Cardiac septum (tissue), 1 donor: ENCODE results near the gene HUS1. TPM values are rescaled to one million over a fixed set of nuclear protein-coding genes. Genes with fewer than 3 reads are reported as not detected.
"Not testable (repeated sequence)": the region's sequence is repeated elsewhere in the genome, so short reads cannot be mapped to it uniquely, and the experiment has no call there.

Experiments used
- DNase-seq: peaks from one replicate; pipeline ENCODE4 v3.0.0-alpha.2; 2020; ENCODE audit warnings: low spot score
- intact Hi-C: fragments of 100-400 bp; cut with DNase I; formaldehyde crosslinking; loops from one replicate; pipeline ENCODE4 v1.14.0; 2022
- total RNA-seq: library from RNA; stranded (reverse); fragmentation: NEBNext Ultra II Directional; extraction: Animal tissue kit (Norgen Biotek cat#: 25700); gene quantifications from one replicate; pipeline ENCODE4 v1.2.1, GENCODE V29; 2021
- donor health status: DM: no; HTN: no; CAD: no.

Gene HUS1
- total RNA-seq, 1 donor from 2014 or later, result 24.1 TPM

GRCh38 chr7:47935336-47935735, 44.1 kb downstream of the HUS1 start:
- no peak for DNase-seq
- intact Hi-C loops, result no loop called here

- DNase-seq, result no peak
- intact Hi-C loops, result no loop called here
Observed at GRCh38 chr7:47934831-47935230, 44.6 kb downstream of the HUS1 start.

GRCh38 chr7:47933215-47933614, 46.2 kb downstream of the HUS1 start:
- DNase-seq, result no peak
- intact Hi-C loops, result no loop called here

- intact Hi-C loops, result no loop called here
- DNase-seq, result no peak
Observed at GRCh38 chr7:47932466-47933037, 46.9 kb downstream of the HUS1 start.

- intact Hi-C loops, result no loop called here
- DNase-seq, result no peak
Observed at GRCh38 chr7:47932016-47932415, 47.4 kb downstream of the HUS1 start.

GRCh38 chr7:47931005-47932004, 48.1 kb downstream of the HUS1 start:
- intact Hi-C loops, result no loop called here
- no peak for DNase-seq

GRCh38 chr7:47924266-47924665, 55.1 kb downstream of the HUS1 start:
- no peak for DNase-seq
- intact Hi-C loops, result no loop called here

GRCh38 chr7:47923081-47923875, 56.1 kb downstream of the HUS1 start:
- intact Hi-C loops, DNase-seq: not testable (repeated sequence)

- DNase-seq, intact Hi-C loops: not testable (repeated sequence)
Observed at GRCh38 chr7:47916514-47916913, 62.9 kb downstream of the HUS1 start.

- intact Hi-C loops, result no loop called here
- no peak for DNase-seq
Observed at GRCh38 chr7:47915616-47915976, 63.8 kb downstream of the HUS1 start.

GRCh38 chr7:47914717-47915615, 64.4 kb downstream of the HUS1 start:
- DNase-seq, result no peak

More at GRCh38 chr7:47914717-47915615, 64.4 kb downstream of the HUS1 start:
- intact Hi-C loops, result no loop called here

Other genes with a start within 250 kb of the HUS1 start
- 2.5 TPM for gene PKD1L1, start 31.1 kb downstream of the HUS1 start, total RNA-seq
- gene SUN3, start 49.5 kb upstream of the HUS1 start, total RNA-seq, result not detected
- not detected for gene C7orf57, start 55.9 kb upstream of the HUS1 start, total RNA-seq
- gene UPP1, start 109.7 kb upstream of the HUS1 start, total RNA-seq, result 27.9 TPM
- 0.19 TPM for gene ABCA13, start 191.8 kb upstream of the HUS1 start, total RNA-seq